CD4-positive, alpha-beta T cell (primary cell): ENCODE measurements around the gene ATRAID. TPM values are rescaled to one million over a fixed set of nuclear protein-coding genes. Genes with fewer than 3 reads are reported as not detected.

Source experiments
- ATAC-seq: fragments of 200-7000 bp; cut with Tn5 transposase; one replicate; pipeline ENCODE4 v1.10.0; 2022; ENCODE audit warnings: mild to moderate bottlenecking; ENCODE audit not compliant: poor library complexity
- CTCF ChIA-PET: fragments of 350-600 bp; sonication (Branson Sonifier 250); formaldehyde crosslinking; loops from one replicate; lab custom pipeline; 2021; ENCODE audit warnings: antibody characterized with exemption, inconsistent platforms; lab: Charles Lee
- POLR2A ChIA-PET: fragments of 350-600 bp; sonication (Branson Sonifier 250); formaldehyde crosslinking; loops from one replicate; lab custom pipeline; 2021; ENCODE audit warnings: antibody characterized with exemption, inconsistent platforms; lab: Charles Lee
- DNase-seq, 14 experiments: peaks; one replicate each; pipeline ENCODE4 v3.0.0-alpha.2; 2013 to 2020; ENCODE audit warnings: mixed read lengths in 2 of 14
- H3K27ac ChIP-seq, 2 donors: one replicate each; pipeline versions ENCODE4 v1.5.1 to v1.7.0; 2013; ENCODE audit warnings: low read length in 2 of 2, low read depth in 1 of 2, mild to moderate bottlenecking in 1 of 2
- H3K27me3 ChIP-seq, 2 experiments: 1 replicate in 1 of 2; 2 replicates in 1 of 2; pipeline versions ENCODE4 v1.6.1 to v1.7.0; 2013; ENCODE audit warnings: low read length in 2 of 2, control low read depth in 1 of 2, mild to moderate bottlenecking in 1 of 2, moderate library complexity in 1 of 2; ENCODE audit not compliant: insufficient read depth in 2 of 2, control insufficient read depth in 1 of 2
- H3K36me3 ChIP-seq: one replicate; pipeline ENCODE4 v1.6.1; 2013; ENCODE audit warnings: low read length, control low read depth; ENCODE audit not compliant: insufficient read depth
- H3K4me1 ChIP-seq: one replicate; pipeline ENCODE4 v1.6.1; 2013; ENCODE audit warnings: low read length, control low read depth; ENCODE audit not compliant: insufficient read depth
- H3K4me3 ChIP-seq: one replicate; pipeline ENCODE4 v1.5.1; 2013; ENCODE audit warnings: mild to moderate bottlenecking, low read length, moderate library complexity
- H3K9me3 ChIP-seq, 2 experiments: 1 replicate in 1 of 2; 2 replicates in 1 of 2; pipeline versions ENCODE4 v1.6.1 to v1.7.0; 2013; ENCODE audit warnings: low read length in 2 of 2, mild to moderate bottlenecking in 2 of 2, control low read depth in 1 of 2, moderate library complexity in 1 of 2; ENCODE audit not compliant: control insufficient read depth in 1 of 2, insufficient read depth in 1 of 2
- H3K27ac Mint-ChIP-seq: one replicate; pipeline ENCODE4 v1.8.0; 2020; ENCODE audit warnings: mixed read lengths
- H3K27me3 Mint-ChIP-seq: one replicate; pipeline ENCODE4 v1.8.0; 2021; ENCODE audit warnings: mixed read lengths
- H3K36me3 Mint-ChIP-seq: one replicate; pipeline ENCODE4 v1.8.0; 2021; ENCODE audit warnings: low read depth, mixed read lengths
- H3K4me1 Mint-ChIP-seq: one replicate; pipeline ENCODE4 v1.8.0; 2021; ENCODE audit warnings: low read depth, mixed read lengths
- H3K4me3 Mint-ChIP-seq: one replicate; pipeline ENCODE4 v1.8.0; 2020; ENCODE audit warnings: mild to moderate bottlenecking, mixed read lengths
- H3K9me3 Mint-ChIP-seq: one replicate; pipeline ENCODE4 v1.8.0; 2020; ENCODE audit warnings: mixed read lengths
- CTCF ChIP-seq: fragments of 200-600 bp; IDR thresholded peaks from one replicate; pipeline ENCODE4 v1.8.0; 2022; ENCODE audit warnings: antibody characterized with exemption, mild to moderate bottlenecking
- intact Hi-C, 2 experiments: fragments of 100-400 bp; cut with DNase I in 1 of 2; cut with micrococcal nuclease in 1 of 2; formaldehyde crosslinking; loops; one replicate each; pipeline versions ENCODE4 v1.15.1 to v1.9.0; 2023 to 2025; cut with DNase I, micrococcal nuclease
- total RNA-seq, 174 experiments: library from RNA in 2 of 174; stranded (reverse) in 2 of 174; gene quantifications; one replicate each; pipeline ENCODE4 v1.2.3 and lab custom pipeline; 2021 to 2026

Gene ATRAID
- total RNA-seq, 2 experiments from 2014 or later: 79.1 to 82.5 TPM

- H3K9me3 Mint-ChIP-seq: no peaks in the 10 kb centered on the region
- no peak for ATAC-seq
- intact Hi-C loops: no loop called here
- H3K4me1 Mint-ChIP-seq: peaks cover 4% of the 10 kb centered on the region
- ChIA-PET POLR2A (no interaction called here), CTCF (no interaction called here)
- Histone ChIP-seq H3K27me3 (peaks cover 0 to 4% of the 10 kb centered on the region in 2 experiments), H3K4me3 (no peak overlapping the region), H3K36me3 (peaks cover 34% of the 10 kb centered on the region), H3K4me1 (peaks cover 16% of the 10 kb centered on the region), H3K27ac (no peak overlapping the region), H3K9me3 (no peaks in the 10 kb centered on the region)
- no peak overlapping the region for H3K4me3 Mint-ChIP-seq
- no peak for TF ChIP-seq CTCF
- no peak overlapping the region for H3K27ac Mint-ChIP-seq
- no peak for DNase-seq
- peaks cover 35% of the 10 kb centered on the region for H3K36me3 Mint-ChIP-seq
- H3K27me3 Mint-ChIP-seq: peaks cover 8% of the 10 kb centered on the region
Observed at GRCh38 chr2:27245626-27246025, 33.8 kb downstream of the ATRAID start.

GRCh38 chr2:27247893-27248292 lies 36.1 kb downstream of the ATRAID start:
- H3K27ac Mint-ChIP-seq: no peak overlapping the region
- TF ChIP-seq CTCF: no peak

GRCh38 chr2:27249159-27249890 lies 37.5 kb downstream of the ATRAID start:
- POLR2A ChIA-PET: interaction anchor here (0.8 to 1.4 kb wide), 2 partner anchors 31 to 199 kb away, joined by 3 read pairs; no protein-coding TSS in a partner anchor
- peaks cover 7 to 9% of the 10 kb centered on the region in 2 experiments for H3K27me3 ChIP-seq
- no peaks in the 10 kb centered on the region for H3K9me3 ChIP-seq
- peaks cover 6% of the 10 kb centered on the region for H3K4me1 ChIP-seq
- Mint-ChIP-seq H3K27me3 (peaks cover 24% of the 10 kb centered on the region), H3K27ac (no peak overlapping the region), H3K4me3 (no peak overlapping the region), H3K9me3 (no peaks in the 10 kb centered on the region), H3K36me3 (peaks cover 1% of the 10 kb centered on the region), H3K4me1 (no peaks in the 10 kb centered on the region)
- H3K4me3 ChIP-seq: no peak overlapping the region
- DNase-seq (no peak), ATAC-seq (no peak)
- CTCF ChIA-PET: interaction anchor here (1.1 kb wide), 1 partner anchor 54 kb away, joined by 4 read pairs; no protein-coding TSS in a partner anchor
- H3K27ac ChIP-seq: no peak overlapping the region
- H3K36me3 ChIP-seq: no peaks in the 10 kb centered on the region
- TF ChIP-seq CTCF: no peak
- intact Hi-C loops: no loop called here

More at GRCh38 chr2:27247893-27248292, 36.1 kb downstream of the ATRAID start:
- H3K27me3 Mint-ChIP-seq: peaks cover 23% of the 10 kb centered on the region
- peaks cover 12% of the 10 kb centered on the region for H3K36me3 ChIP-seq
- POLR2A ChIA-PET: interaction anchor here (1.4 kb wide), 1 partner anchor 197 kb away, joined by 3 read pairs; no protein-coding TSS in a partner anchor
- no peaks in the 10 kb centered on the region for H3K4me1 Mint-ChIP-seq
- no peak for DNase-seq
- peaks cover 6% of the 10 kb centered on the region for H3K4me1 ChIP-seq
- CTCF ChIA-PET: interaction anchor here (0.7 kb wide), 1 partner anchor 16 kb away, joined by 3 read pairs; no protein-coding TSS in a partner anchor
- no peak overlapping the region for H3K4me3 ChIP-seq
- no peaks in the 10 kb centered on the region for H3K9me3 Mint-ChIP-seq
- no peaks in the 10 kb centered on the region for H3K9me3 ChIP-seq
- no peak overlapping the region for H3K27ac ChIP-seq
- no peak for ATAC-seq
- peaks cover 15% of the 10 kb centered on the region for H3K36me3 Mint-ChIP-seq
- no peak overlapping the region for H3K4me3 Mint-ChIP-seq
- peaks cover 0 to 7% of the 10 kb centered on the region in 2 experiments for H3K27me3 ChIP-seq
- intact Hi-C loops: no loop called here
